ENCODE data around the gene PARD3B. TPM values are rescaled to one million over a fixed set of nuclear protein-coding genes. Genes with fewer than 3 reads are reported as not detected.
A peak's percentile ranks its signal among the peaks of the same experiment; 100 is the strongest.

PARD3B gene
- total and polyA plus RNA-seq, 2 of the 4 experiments (the other 2 are of a cell fraction): 3.3 to 15.6 TPM

DNA sequence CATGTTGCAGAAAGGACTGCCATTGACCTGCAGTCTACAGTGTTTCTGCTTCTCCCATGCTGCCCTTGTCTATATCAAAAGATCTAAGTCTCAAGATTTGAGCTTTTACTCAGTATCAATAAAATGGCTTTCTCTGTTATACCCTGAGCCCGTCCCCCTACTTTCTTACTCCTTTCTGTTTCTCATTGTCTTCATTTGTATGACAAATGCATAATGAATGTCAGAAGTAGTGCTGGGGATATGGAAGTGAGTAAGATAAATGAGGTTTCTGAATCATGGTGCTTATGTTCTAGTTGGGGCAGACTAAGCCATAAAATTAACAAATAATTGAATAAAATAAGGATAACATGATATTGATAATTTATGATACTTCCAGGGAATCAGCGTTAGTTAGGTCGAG lies 128.6 kb downstream of the PARD3B start:
- no peak overlapping the region for H2BK15ac ChIP-seq (ENCODE audit: low read depth, low read length)
- no peak overlapping the region for H2AFZ ChIP-seq (replicated peaks; ENCODE audit: low read length, poor library complexity)
- no peak overlapping the region for H3K4me3 ChIP-seq (ENCODE audit: insufficient read depth, low read depth, low read length)
- H2BK120ac ChIP-seq (ENCODE audit: low read depth, low read length): no peak overlapping the region
- no peaks in the 10 kb centered on the region for H3K36me3 ChIP-seq (ENCODE audit: control insufficient read depth, insufficient read depth, low read length)
- H4K5ac ChIP-seq (ENCODE audit: low read depth, low read length): no peak overlapping the region
- intact Hi-C loops (cut with micrococcal nuclease): no loop called here
- no peak overlapping the region for H4K8ac ChIP-seq (ENCODE audit: low read depth in 2 of 2, low read length in 2 of 2)
- H3K27ac ChIP-seq (ENCODE audit: insufficient read depth, low read length): no peak overlapping the region
- no TSS peak for BruUV-seq (replicated peaks)
- peaks cover 14 to 31% of the 10 kb centered on the region in 2 experiments for H3K79me1 ChIP-seq (ENCODE audit: low read depth in 1 of 2, low read length in 2 of 2)
- H3K4me1 ChIP-seq (ENCODE audit: control insufficient read depth, insufficient read depth, low read length): peaks cover 6% of the 10 kb centered on the region
- WGBS, 2 experiments (ENCODE audit: extremely low coverage in 2 of 2, insufficient read length in 1 of 2): no CpG with 5 or more reads among the region's 3 CpGs
- no peaks in the 10 kb centered on the region for H4K20me1 ChIP-seq (ENCODE audit: insufficient read depth, low read length)
- no peak overlapping the region; the same call in 1 of the 2 replicates for H3K4me2 ChIP-seq (ENCODE audit: low read depth, low read length)
- no peak for ATAC-seq (ENCODE audit: low read depth)
- TF ChIP-seq, protein P1, sequence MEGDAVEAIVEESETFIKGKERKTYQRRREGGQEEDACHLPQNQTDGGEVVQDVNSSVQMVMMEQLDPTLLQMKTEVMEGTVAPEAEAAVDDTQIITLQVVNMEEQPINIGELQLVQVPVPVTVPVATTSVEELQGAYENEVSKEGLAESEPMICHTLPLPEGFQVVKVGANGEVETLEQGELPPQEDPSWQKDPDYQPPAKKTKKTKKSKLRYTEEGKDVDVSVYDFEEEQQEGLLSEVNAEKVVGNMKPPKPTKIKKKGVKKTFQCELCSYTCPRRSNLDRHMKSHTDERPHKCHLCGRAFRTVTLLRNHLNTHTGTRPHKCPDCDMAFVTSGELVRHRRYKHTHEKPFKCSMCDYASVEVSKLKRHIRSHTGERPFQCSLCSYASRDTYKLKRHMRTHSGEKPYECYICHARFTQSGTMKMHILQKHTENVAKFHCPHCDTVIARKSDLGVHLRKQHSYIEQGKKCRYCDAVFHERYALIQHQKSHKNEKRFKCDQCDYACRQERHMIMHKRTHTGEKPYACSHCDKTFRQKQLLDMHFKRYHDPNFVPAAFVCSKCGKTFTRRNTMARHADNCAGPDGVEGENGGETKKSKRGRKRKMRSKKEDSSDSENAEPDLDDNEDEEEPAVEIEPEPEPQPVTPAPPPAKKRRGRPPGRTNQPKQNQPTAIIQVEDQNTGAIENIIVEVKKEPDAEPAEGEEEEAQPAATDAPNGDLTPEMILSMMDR (conservative IDR thresholded peaks at IDR 0.05; ENCODE audit: low read depth, low read length): no peak
- no peak for TF ChIP-seq RCOR1 (IDR thresholded peaks at IDR 0.05; ENCODE audit: insufficient replicate concordance, low read length)
- no peak for TF ChIP-seq RAD21 (IDR thresholded peaks at IDR 0.05; ENCODE audit: low read length)
- no peak for TF ChIP-seq BHLHE40 (IDR thresholded peaks at IDR 0.05; ENCODE audit: low read depth, low read length)
- no peak for TF ChIP-seq NFE2L2 (IDR thresholded peaks at IDR 0.05; ENCODE audit: low read depth, low read length)
- no peak for TF ChIP-seq MAFK (IDR thresholded peaks at IDR 0.05; ENCODE audit: low read depth, low read length)
- no peak for TF ChIP-seq CHD1 (IDR thresholded peaks at IDR 0.05; ENCODE audit: low read depth, low read length)
- no peak for TF ChIP-seq FOS (IDR thresholded peaks at IDR 0.05; ENCODE audit: low read depth, low read length)
- no peak for TF ChIP-seq MAZ (IDR thresholded peaks at IDR 0.05; ENCODE audit: borderline replicate concordance, low read depth, low read length)
- TF ChIP-seq MXI1 (IDR thresholded peaks at IDR 0.05; ENCODE audit: borderline replicate concordance, low read depth, low read length): no peak
- TF ChIP-seq, protein P2, sequence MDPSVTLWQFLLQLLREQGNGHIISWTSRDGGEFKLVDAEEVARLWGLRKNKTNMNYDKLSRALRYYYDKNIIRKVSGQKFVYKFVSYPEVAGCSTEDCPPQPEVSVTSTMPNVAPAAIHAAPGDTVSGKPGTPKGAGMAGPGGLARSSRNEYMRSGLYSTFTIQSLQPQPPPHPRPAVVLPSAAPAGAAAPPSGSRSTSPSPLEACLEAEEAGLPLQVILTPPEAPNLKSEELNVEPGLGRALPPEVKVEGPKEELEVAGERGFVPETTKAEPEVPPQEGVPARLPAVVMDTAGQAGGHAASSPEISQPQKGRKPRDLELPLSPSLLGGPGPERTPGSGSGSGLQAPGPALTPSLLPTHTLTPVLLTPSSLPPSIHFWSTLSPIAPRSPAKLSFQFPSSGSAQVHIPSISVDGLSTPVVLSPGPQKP (IDR thresholded peaks at IDR 0.05; ENCODE audit: borderline replicate concordance, low read depth, low read length): no peak
- no peak for TF ChIP-seq USF2 (IDR thresholded peaks at IDR 0.05; ENCODE audit: low read depth, low read length)
- no peak for TF ChIP-seq CEBPB (IDR thresholded peaks at IDR 0.05; ENCODE audit: low read depth, low read length)
- no peak for TF ChIP-seq SMC3 (IDR thresholded peaks at IDR 0.05; ENCODE audit: low read depth, low read length)
- TF ChIP-seq RFX5 (IDR thresholded peaks at IDR 0.05; ENCODE audit: low read depth, low read length): no peak
- no peak for TF ChIP-seq POLR2A (IDR thresholded peaks at IDR 0.05; ENCODE audit: low read depth, low read length)
- in situ Hi-C loops (cut with MboI; ENCODE audit: low sequenced_read_pairs): no loop called here
- no peak overlapping the region for H3K56ac ChIP-seq (ENCODE audit: extremely low read depth, insufficient read depth, low read length)
- H3K18ac ChIP-seq (ENCODE audit: low read depth, low read length): no peak overlapping the region
- no peaks in the 10 kb centered on the region for H3K9me1 ChIP-seq (ENCODE audit: insufficient read depth, low read length)
- CTCF ChIA-PET: interaction anchor here (1.2 kb wide), 1 partner anchor 49 kb away, joined by 3 read pairs; no protein-coding TSS in a partner anchor
- H3K14ac ChIP-seq (replicated peaks; ENCODE audit: low read depth, low read length): no peak overlapping the region
- POLR2A ChIA-PET (ENCODE audit: unreplicated experiment): no interaction called here
- H4K91ac ChIP-seq (ENCODE audit: insufficient read depth, low read depth, low read length): no peak overlapping the region
- H3K4ac ChIP-seq (ENCODE audit: low read depth, low read length): no peak overlapping the region
- no peaks in the 10 kb centered on the region for H3K27me3 ChIP-seq (ENCODE audit: control insufficient read depth, insufficient read depth, low read length)
- no peak overlapping the region for H2BK5ac ChIP-seq (ENCODE audit: low read depth, low read length, poor library complexity, severe bottlenecking)
- no peak overlapping the region; the same call in 1 of the 2 replicates for H3K23ac ChIP-seq (ENCODE audit: low read depth, low read length)
- H3K9ac ChIP-seq (ENCODE audit: low read depth, low read length): no peak overlapping the region
- dilution Hi-C loops (cut with HindIII; ENCODE audit: low sequenced_read_pairs, unreplicated experiment): no loop called here
- H2AK5ac ChIP-seq (ENCODE audit: low read depth, low read length): no peak overlapping the region
- peak; percentile 19 for DNase-seq
- H3K9me3 ChIP-seq (ENCODE audit: control insufficient read depth, insufficient read depth, low read length): no peaks in the 10 kb centered on the region
- no peak overlapping the region for H2BK20ac ChIP-seq (ENCODE audit: low read depth, low read length)
- H2AK9ac ChIP-seq (replicated peaks; ENCODE audit: low read depth, low read length, poor library complexity): no peak overlapping the region
